Nucleus accumbens (tissue), 56 donors: Measurements from ENCODE around the gene ENTHD1.
A peak's percentile ranks its signal among the peaks of the same experiment; 100 is the strongest.

ENCODE experiments used
- DNase-seq, 56 donors: peaks; one replicate each; lab custom pipeline; 2025; lab: John Stamatoyannopoulos, UW

Gene ENTHD1

GRCh38 chr22:39699631-39700360 lies 193.8 kb downstream of the ENTHD1 start:
- DNase-seq = peak in 24 of 56 donors; percentile 7 to 49 (median 24)

GRCh38 chr22:39697790-39698430 lies 195.7 kb downstream of the ENTHD1 start:
- no peak for DNase-seq

GRCh38 chr22:39693943-39694500 lies 199.5 kb downstream of the ENTHD1 start:
- no peak for DNase-seq
